ENCODE data around the gene ATG9B. TPM values are rescaled to one million over a fixed set of nuclear protein-coding genes. Genes with fewer than 3 reads are reported as not detected.

The ATG9B gene
- total and polyA plus RNA-seq, 9 of the 15 experiments (the other 6 are each of a cell fraction or from before 2014, with no cell fraction given) = 0.29 to 8.0 (median 2.1) TPM

DNA sequence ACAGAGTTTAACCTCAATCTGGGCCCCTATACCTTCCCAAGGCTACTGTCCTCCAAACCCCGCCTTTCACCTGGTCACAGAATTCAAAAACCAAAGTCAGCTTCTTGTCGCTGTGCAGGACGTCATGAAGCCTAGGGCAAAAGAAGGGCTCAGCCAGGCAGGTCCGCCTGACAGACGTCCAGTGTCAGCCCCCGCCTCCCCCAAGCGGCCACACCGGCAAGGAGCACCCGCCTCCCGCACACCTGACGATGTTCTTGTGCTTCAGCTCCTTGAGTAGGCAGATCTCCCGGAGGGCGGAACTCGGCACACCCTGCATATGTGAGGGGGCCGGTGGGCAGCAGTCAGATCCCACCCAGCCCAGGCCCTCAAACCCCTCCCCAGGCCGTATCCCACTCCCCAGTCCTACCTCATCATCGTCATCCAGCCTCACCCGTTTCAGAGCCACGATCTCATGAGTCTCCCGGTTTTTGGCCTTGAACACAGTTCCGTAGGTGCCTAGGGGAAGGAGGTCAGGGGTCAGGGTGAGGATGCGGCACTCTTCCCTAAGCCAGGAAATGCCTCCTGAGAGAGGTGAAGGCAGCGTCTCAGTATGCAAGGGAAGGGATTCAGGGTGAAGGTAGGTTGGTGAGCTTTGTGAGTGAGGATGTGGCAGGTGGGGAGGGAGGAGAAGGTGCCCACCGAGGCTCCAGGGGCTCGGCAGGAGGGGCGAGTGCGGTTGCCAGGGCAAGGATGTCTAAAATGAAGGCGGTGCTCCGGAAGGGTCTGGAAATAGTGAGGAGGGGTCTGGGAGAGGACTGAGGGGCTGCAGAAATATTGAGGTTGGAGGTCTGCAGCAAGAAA lies 32.6 kb upstream of the ATG9B start (continued):
- TF ChIP-seq, protein P1, sequence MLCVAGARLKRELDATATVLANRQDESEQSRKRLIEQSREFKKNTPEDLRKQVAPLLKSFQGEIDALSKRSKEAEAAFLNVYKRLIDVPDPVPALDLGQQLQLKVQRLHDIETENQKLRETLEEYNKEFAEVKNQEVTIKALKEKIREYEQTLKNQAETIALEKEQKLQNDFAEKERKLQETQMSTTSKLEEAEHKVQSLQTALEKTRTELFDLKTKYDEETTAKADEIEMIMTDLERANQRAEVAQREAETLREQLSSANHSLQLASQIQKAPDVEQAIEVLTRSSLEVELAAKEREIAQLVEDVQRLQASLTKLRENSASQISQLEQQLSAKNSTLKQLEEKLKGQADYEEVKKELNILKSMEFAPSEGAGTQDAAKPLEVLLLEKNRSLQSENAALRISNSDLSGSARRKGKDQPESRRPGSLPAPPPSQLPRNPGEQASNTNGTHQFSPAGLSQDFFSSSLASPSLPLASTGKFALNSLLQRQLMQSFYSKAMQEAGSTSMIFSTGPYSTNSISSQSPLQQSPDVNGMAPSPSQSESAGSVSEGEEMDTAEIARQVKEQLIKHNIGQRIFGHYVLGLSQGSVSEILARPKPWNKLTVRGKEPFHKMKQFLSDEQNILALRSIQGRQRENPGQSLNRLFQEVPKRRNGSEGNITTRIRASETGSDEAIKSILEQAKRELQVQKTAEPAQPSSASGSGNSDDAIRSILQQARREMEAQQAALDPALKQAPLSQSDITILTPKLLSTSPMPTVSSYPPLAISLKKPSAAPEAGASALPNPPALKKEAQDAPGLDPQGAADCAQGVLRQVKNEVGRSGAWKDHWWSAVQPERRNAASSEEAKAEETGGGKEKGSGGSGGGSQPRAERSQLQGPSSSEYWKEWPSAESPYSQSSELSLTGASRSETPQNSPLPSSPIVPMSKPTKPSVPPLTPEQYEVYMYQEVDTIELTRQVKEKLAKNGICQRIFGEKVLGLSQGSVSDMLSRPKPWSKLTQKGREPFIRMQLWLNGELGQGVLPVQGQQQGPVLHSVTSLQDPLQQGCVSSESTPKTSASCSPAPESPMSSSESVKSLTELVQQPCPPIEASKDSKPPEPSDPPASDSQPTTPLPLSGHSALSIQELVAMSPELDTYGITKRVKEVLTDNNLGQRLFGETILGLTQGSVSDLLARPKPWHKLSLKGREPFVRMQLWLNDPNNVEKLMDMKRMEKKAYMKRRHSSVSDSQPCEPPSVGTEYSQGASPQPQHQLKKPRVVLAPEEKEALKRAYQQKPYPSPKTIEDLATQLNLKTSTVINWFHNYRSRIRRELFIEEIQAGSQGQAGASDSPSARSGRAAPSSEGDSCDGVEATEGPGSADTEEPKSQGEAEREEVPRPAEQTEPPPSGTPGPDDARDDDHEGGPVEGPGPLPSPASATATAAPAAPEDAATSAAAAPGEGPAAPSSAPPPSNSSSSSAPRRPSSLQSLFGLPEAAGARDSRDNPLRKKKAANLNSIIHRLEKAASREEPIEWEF (CRISPR knock-in tag; IDR thresholded peaks at IDR 0.05) = no peak
- TF ChIP-seq ZC3H11A (IDR thresholded peaks at IDR 0.05; ENCODE audit: low read depth, low read length) (no peak), ZNF507 (tag; conservative IDR thresholded peaks at IDR 0.05) (no peak), CCAR2 (IDR thresholded peaks at IDR 0.05; ENCODE audit: low read depth, low read length) (0 out of 2 replicates have a peak, but pooled peaks have one; percentile 33), ZNF175 (CRISPR knock-in tag; IDR thresholded peaks at IDR 0.05; ENCODE audit: low read depth) (no peak), ZZZ3 (IDR thresholded peaks at IDR 0.05) (no peak), ZNF134 (CRISPR knock-in tag; conservative IDR thresholded peaks at IDR 0.05) (no peak), BRCA1 (IDR thresholded peaks at IDR 0.05) (no peak), BRCA1 (CRISPR knock-in tag; IDR thresholded peaks at IDR 0.05) (peak; percentile 84), CC2D1A (IDR thresholded peaks at IDR 0.05) (no peak; the same call in 1 of the 2 replicates), GATAD2B (IDR thresholded peaks at IDR 0.05; ENCODE audit: borderline replicate concordance) (no peak), KLF16 (IDR thresholded peaks at IDR 0.05) (no peak), TCF7L2 (IDR thresholded peaks at IDR 0.05; ENCODE audit: low read depth, low read length) (no peak), ZNF589 (CRISPR knock-in tag; IDR thresholded peaks at IDR 0.05; ENCODE audit: low read depth) (no peak), KDM2B (CRISPR knock-in tag; IDR thresholded peaks at IDR 0.05) (no peak)
- TF ChIP-seq, protein P2, sequence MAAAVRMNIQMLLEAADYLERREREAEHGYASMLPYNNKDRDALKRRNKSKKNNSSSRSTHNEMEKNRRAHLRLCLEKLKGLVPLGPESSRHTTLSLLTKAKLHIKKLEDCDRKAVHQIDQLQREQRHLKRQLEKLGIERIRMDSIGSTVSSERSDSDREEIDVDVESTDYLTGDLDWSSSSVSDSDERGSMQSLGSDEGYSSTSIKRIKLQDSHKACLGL (CRISPR knock-in tag; IDR thresholded peaks at IDR 0.05; ENCODE audit: borderline replicate concordance, poor library complexity, severe bottlenecking) = no peak
- TF ChIP-seq, protein P3, sequence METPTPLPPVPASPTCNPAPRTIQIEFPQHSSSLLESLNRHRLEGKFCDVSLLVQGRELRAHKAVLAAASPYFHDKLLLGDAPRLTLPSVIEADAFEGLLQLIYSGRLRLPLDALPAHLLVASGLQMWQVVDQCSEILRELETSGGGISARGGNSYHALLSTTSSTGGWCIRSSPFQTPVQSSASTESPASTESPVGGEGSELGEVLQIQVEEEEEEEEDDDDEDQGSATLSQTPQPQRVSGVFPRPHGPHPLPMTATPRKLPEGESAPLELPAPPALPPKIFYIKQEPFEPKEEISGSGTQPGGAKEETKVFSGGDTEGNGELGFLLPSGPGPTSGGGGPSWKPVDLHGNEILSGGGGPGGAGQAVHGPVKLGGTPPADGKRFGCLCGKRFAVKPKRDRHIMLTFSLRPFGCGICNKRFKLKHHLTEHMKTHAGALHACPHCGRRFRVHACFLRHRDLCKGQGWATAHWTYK (CRISPR knock-in tag; IDR thresholded peaks at IDR 0.05) = no peak
- TF ChIP-seq, protein P4, sequence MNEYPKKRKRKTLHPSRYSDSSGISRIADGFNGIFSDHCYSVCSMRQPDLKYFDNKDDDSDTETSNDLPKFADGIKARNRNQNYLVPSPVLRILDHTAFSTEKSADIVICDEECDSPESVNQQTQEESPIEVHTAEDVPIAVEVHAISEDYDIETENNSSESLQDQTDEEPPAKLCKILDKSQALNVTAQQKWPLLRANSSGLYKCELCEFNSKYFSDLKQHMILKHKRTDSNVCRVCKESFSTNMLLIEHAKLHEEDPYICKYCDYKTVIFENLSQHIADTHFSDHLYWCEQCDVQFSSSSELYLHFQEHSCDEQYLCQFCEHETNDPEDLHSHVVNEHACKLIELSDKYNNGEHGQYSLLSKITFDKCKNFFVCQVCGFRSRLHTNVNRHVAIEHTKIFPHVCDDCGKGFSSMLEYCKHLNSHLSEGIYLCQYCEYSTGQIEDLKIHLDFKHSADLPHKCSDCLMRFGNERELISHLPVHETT (CRISPR knock-in tag; conservative IDR thresholded peaks at IDR 0.05 in 1 of 2, IDR thresholded peaks at IDR 0.05 in 1 of 2) = no peak
